ENCODE measurements around the gene RBM4. TPM values are rescaled to one million over a fixed set of nuclear protein-coding genes. Genes with fewer than 3 reads are reported as not detected.

Gene RBM4
- total and polyA plus RNA-seq, 2 donors (not counting 1 experiment from before 2014, with no cell fraction given): 125 to 199 TPM

DNA sequence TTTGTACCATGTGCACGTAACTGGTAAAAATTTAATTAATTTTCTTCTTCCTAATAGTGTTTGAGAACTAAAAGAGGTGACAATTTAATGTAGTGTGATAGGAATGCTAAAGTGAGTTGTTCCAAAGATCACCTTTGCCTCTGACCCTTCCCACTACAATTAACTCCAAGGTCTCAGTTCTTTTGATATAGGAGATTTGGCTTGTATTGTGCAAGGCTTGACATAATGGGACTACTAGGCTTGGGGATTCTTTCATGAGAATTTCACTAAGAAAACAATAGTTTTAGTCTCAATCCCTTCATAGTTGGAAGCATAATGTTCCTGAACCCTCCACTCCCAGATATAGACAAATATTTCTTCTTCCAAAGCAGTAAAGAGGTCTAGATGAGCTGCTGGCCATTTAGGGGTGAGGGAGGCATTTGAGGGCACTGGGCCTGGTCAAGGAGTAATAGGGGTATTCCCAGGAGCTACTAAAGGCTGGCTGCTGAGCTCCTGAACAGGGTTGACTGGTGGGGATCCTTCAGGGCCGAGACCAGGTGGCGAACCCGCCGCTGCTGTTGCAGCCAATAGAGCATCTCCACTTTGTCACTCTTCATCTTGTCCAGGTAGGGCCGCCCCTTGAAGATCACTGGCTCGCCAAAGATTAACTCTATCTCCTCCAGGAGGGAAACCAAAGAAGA lies 48.4 kb upstream of the RBM4 start:
- POLR2A ChIA-PET: interaction anchor here (0.6 to 1.7 kb wide), 3 partner anchors 48 to 1717 kb away, joined by 3 to 5 read pairs (median 4); partner anchors contain the start of genes RBM4 and RBM4B
- H3K4me3 Mint-ChIP-seq: no peak overlapping the region
- H3K4me1 Mint-ChIP-seq: peaks cover 24% of the 10 kb centered on the region
- ATAC-seq (ENCODE audit: low read depth) (no peak), DNase-seq (peak; percentile 3)
- no peak overlapping the region for H3K4me3 ChIP-seq (ENCODE audit: control extremely low read depth in 1 of 5, extremely low read depth in 1 of 5, insufficient read depth in 1 of 5, low read depth in 2 of 5, low read length in 4 of 5)
- no peaks in the 10 kb centered on the region for H4K20me1 ChIP-seq (ENCODE audit: control insufficient read depth, insufficient read depth, low read length, poor library complexity, severe bottlenecking)
- TF ChIP-seq, protein P1, sequence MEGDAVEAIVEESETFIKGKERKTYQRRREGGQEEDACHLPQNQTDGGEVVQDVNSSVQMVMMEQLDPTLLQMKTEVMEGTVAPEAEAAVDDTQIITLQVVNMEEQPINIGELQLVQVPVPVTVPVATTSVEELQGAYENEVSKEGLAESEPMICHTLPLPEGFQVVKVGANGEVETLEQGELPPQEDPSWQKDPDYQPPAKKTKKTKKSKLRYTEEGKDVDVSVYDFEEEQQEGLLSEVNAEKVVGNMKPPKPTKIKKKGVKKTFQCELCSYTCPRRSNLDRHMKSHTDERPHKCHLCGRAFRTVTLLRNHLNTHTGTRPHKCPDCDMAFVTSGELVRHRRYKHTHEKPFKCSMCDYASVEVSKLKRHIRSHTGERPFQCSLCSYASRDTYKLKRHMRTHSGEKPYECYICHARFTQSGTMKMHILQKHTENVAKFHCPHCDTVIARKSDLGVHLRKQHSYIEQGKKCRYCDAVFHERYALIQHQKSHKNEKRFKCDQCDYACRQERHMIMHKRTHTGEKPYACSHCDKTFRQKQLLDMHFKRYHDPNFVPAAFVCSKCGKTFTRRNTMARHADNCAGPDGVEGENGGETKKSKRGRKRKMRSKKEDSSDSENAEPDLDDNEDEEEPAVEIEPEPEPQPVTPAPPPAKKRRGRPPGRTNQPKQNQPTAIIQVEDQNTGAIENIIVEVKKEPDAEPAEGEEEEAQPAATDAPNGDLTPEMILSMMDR (IDR thresholded peaks at IDR 0.05): no peak
- no peak for TF ChIP-seq EZH2 (IDR thresholded peaks at IDR 0.05; ENCODE audit: borderline replicate concordance, insufficient read depth, low read depth, low read length, poor library complexity, severe bottlenecking)
- no peak overlapping the region for H3K27ac ChIP-seq (ENCODE audit: low read length in 2 of 2)
- no peak overlapping the region for H2AFZ ChIP-seq (ENCODE audit: insufficient read depth, low read depth, low read length, poor library complexity, severe bottlenecking)
- H3K4me2 ChIP-seq (replicated peaks; ENCODE audit: low read depth, low read length, poor library complexity, severe bottlenecking): no peak overlapping the region
- no peaks in the 10 kb centered on the region for H3K9me3 Mint-ChIP-seq (ENCODE audit: insufficient read depth)
- H3K27me3 ChIP-seq (replicated peaks in 1 of 4; ENCODE audit: control extremely low read depth in 1 of 4, control insufficient read depth in 3 of 4, insufficient read depth in 4 of 4, low read length in 3 of 4): peaks cover 0 to under 1% (median 0%) of the 10 kb centered on the region in 4 experiments
- H3K79me2 ChIP-seq (ENCODE audit: control insufficient read depth, insufficient read depth, low read length): peaks cover 36% of the 10 kb centered on the region
- H3K9ac ChIP-seq (ENCODE audit: low read length): no peak overlapping the region
- H3K36me3 ChIP-seq (replicated peaks in 1 of 2; ENCODE audit: control extremely low read depth in 1 of 2, control insufficient read depth in 1 of 2, extremely low read depth in 1 of 2, insufficient read depth in 2 of 2, low read length in 1 of 2): no peaks in the 10 kb centered on the region
- CTCF ChIA-PET: interaction anchor here (0.8 to 3.3 kb wide), 7 partner anchors 10 to 88 kb away, joined by 3 to 14 read pairs (median 5); partner anchors contain the start of genes RBM4 and RBM4B
- no peak overlapping the region for H3K27ac Mint-ChIP-seq
- no peaks in the 10 kb centered on the region for H3K27me3 Mint-ChIP-seq
- no peaks in the 10 kb centered on the region for H3K9me3 ChIP-seq (ENCODE audit: control extremely low read depth in 1 of 3, control insufficient read depth in 2 of 3, insufficient read depth in 1 of 3, low read length in 2 of 3)
- 100% methylated on average over 3 of the region's 7 CpGs for WGBS (ENCODE audit: insufficient coverage)
- H3K4me1 ChIP-seq (ENCODE audit: control insufficient read depth in 2 of 2, insufficient read depth in 2 of 2, low read length in 2 of 2): peaks cover 22 to 26% of the 10 kb centered on the region in 2 donors
- intact Hi-C loops (cut with micrococcal nuclease): loop anchor here (5.0 kb wide), 1 partner anchor 72 kb away; no protein-coding TSS in a partner anchor

DNA sequence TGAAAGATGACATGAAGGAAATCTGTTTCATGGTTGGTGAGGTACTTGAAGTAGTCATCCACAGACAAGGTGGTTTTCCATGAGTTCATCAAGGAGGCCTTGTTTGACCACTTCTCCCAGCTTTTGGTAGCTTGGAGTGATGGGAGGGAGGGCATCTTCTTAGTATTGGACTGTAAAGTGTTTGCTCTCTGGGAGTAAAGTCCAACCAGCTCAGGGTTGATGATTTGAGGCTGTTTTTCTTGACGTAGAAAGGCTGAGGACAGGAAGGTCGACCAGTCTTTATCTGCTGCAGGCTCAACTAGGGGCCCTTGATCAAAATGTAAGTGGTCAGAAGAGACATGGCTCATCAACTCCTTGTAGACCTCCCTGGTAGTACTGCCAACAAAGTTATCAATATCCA lies 47.3 kb upstream of the RBM4 start:
- Mint-ChIP-seq H3K4me1 (peaks cover 34% of the 10 kb centered on the region), H3K27ac (no peak overlapping the region), H3K4me3 (peak overlapping the region; percentile 13), H3K27me3 (no peaks in the 10 kb centered on the region), H3K9me3 (ENCODE audit: insufficient read depth) (no peaks in the 10 kb centered on the region)
- 100% methylated on average over 1 of the region's 2 CpGs for WGBS (ENCODE audit: insufficient coverage)
- ChIA-PET POLR2A (interaction anchor here (0.8 to 2.2 kb wide), 3 partner anchors 47 to 86 kb away, joined by 3 to 17 read pairs (median 5); partner anchors contain the start of genes RBM4 and RBM4B), CTCF (interaction anchor here (0.8 to 5.9 kb wide), 9 partner anchors 9 to 89 kb away, joined by 3 to 46 read pairs (median 5); partner anchors contain the start of genes RBM14, RBM4 and RBM4B)
- H3K27me3 ChIP-seq (replicated peaks in 1 of 4; ENCODE audit: control extremely low read depth in 1 of 4, control insufficient read depth in 3 of 4, insufficient read depth in 4 of 4, low read length in 3 of 4): no peaks in the 10 kb centered on the region
- H3K27ac ChIP-seq (ENCODE audit: low read length in 2 of 2): no peak overlapping the region
- intact Hi-C loops (cut with micrococcal nuclease): loop anchor here (5.0 kb wide), 1 partner anchor 71 kb away; no protein-coding TSS in a partner anchor
- H2AFZ ChIP-seq (ENCODE audit: insufficient read depth, low read depth, low read length, poor library complexity, severe bottlenecking): no peak overlapping the region
- TF ChIP-seq EZH2 (IDR thresholded peaks at IDR 0.05; ENCODE audit: borderline replicate concordance, insufficient read depth, low read depth, low read length, poor library complexity, severe bottlenecking): no peak
- TF ChIP-seq, protein P1 (IDR thresholded peaks at IDR 0.05): no peak
- H3K4me2 ChIP-seq (replicated peaks; ENCODE audit: low read depth, low read length, poor library complexity, severe bottlenecking): no peak overlapping the region
- ATAC-seq (ENCODE audit: low read depth) (no peak), DNase-seq (no peak)
- H3K79me2 ChIP-seq (ENCODE audit: control insufficient read depth, insufficient read depth, low read length): peaks cover 47% of the 10 kb centered on the region
- no peaks in the 10 kb centered on the region for H3K9me3 ChIP-seq (ENCODE audit: control extremely low read depth in 1 of 3, control insufficient read depth in 2 of 3, insufficient read depth in 1 of 3, low read length in 2 of 3)
- H3K4me3 ChIP-seq (ENCODE audit: control extremely low read depth in 1 of 5, extremely low read depth in 1 of 5, insufficient read depth in 1 of 5, low read depth in 2 of 5, low read length in 4 of 5): no peak overlapping the region
- H4K20me1 ChIP-seq (ENCODE audit: control insufficient read depth, insufficient read depth, low read length, poor library complexity, severe bottlenecking): no peaks in the 10 kb centered on the region
- H3K9ac ChIP-seq (ENCODE audit: low read length): no peak overlapping the region
- no peaks in the 10 kb centered on the region for H3K36me3 ChIP-seq (replicated peaks in 1 of 2; ENCODE audit: control extremely low read depth in 1 of 2, control insufficient read depth in 1 of 2, extremely low read depth in 1 of 2, insufficient read depth in 2 of 2, low read length in 1 of 2)
- H3K4me1 ChIP-seq (ENCODE audit: control insufficient read depth in 2 of 2, insufficient read depth in 2 of 2, low read length in 2 of 2): peaks cover 28 to 29% of the 10 kb centered on the region in 2 donors
